ENCODE data around the gene ENTPD7.
"Not testable (repeated sequence)": the region's sequence is repeated elsewhere in the genome, so short reads cannot be mapped to it uniquely, and the experiment has no call there.

The ENTPD7 gene

DNA sequence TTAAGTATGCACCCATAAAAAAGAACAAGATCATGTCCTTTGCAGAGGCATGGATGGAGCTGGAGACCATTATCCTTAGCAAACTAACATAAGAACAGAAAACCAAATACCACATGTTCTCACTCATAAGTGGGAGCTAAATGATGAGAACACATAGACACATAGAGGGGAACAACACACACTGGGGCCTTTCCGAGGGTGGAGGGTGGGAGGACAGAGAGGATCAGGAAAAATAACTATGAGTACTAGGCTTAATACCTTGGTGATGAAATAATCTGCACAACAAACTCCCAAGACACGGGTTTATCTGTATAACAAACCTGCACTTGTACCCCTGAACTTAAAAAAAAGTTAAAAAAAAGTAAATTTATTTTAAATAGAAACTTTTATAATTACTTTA lies 86.9 kb downstream of the ENTPD7 start:
- not testable (repeated sequence) for DNase-seq (ENCODE audit: low read depth)

DNA sequence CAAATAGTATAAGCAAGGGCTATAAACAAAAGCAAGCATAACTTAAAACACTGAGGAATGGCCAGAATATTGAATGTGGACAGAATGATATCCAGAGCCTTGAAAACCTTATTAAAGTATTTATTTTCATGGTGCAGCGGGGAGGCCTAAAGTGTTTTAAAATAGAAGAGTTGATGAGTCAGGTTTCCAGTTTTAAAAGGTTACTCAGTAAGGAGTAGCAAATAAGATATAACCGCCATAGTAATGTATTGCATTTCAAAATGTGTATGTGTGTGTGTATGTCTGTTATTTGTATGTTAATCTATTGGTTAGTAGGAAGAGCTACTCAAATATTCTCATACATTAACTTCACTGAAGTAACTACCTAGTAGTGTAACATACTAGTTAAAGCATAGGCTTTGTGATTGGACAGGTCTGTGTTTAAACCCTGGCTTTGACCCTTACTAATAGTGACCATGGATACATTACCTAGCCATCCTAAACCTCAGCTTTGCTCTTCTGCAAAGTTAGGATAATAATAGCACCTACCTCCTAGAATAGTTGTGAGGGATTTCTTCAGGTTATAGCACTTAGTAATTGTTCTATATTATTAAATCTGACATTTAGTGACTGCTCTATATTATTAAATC lies 89.6 kb downstream of the ENTPD7 start:
- DNase-seq (ENCODE audit: low read depth), result no peak

DNA sequence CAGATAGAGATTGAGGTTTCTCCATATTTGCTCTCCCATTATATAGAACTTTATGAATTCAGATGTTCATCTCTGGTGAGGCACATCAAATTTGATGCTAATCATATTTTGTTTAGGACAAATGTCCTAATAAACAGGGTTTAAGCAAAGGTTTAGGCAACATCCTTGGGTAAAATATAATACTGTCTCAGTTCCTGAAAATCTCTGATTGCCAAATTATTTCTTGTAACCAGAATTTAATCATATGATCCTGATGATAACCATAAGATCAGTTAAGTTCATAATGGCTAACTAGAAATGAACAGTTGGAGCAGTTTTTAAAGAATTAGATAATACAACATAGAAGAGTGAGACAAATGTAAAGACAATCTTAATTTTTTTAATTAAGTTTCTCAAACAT lies 91.3 kb downstream of the ENTPD7 start:
- DNase-seq (ENCODE audit: low read depth), result no peak

DNA sequence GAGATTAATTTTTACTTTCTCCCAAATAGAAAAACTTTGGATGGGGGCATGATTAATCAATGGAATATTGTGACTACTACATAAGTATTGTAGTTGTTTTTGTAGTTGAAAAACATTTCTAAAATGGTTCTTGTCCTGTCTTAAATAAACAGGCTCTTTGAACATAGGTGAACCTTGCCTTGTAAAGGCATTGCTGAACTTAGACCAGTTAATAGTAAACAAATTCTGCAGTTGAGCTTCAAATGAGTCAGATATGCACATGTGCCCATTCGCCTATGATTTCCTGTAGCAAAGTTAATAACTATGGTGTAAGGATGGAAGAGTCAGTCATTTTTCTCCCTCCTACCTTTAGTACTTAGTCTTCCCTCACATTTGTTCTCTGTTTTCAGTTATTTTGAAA lies 95.4 kb downstream of the ENTPD7 start:
- DNase-seq (ENCODE audit: low read depth), result no peak
